HepG2 (cell line): ENCODE data around the gene SEPTIN10. TPM values are rescaled to one million over a fixed set of nuclear protein-coding genes. Genes with fewer than 3 reads are reported as not detected.

Source experiments
- ATF7 ChIP-seq, 2 experiments: fragments of 450-650 bp in 1 of 2; sonication (generic) in 1 of 2; formaldehyde crosslinking in 1 of 2; IDR thresholded peaks; 2 replicates each; pipeline versions ENCODE4 v1.4.0 to v1.6.1; 2016 to 2020; ENCODE audit warnings: antibody characterized with exemption in 1 of 2, mild to moderate bottlenecking in 1 of 2, missing genetic modification reagents in 1 of 2
- CC2D1A ChIP-seq: sonication (generic); formaldehyde crosslinking; IDR thresholded peaks from 2 replicates; pipeline ENCODE4 v1.8.1; 2023; ENCODE audit warnings: mild to moderate bottlenecking, missing genetic modification reagents
- ISX ChIP-seq: sonication (generic); formaldehyde crosslinking; conservative IDR thresholded peaks from 2 replicates; pipeline ENCODE4 v1.5.0; 2020; ENCODE audit warnings: missing genetic modification reagents
- KLF16 ChIP-seq, 2 experiments: sonication (generic) in 1 of 2; formaldehyde crosslinking in 1 of 2; IDR thresholded peaks; 2 replicates each; pipeline versions ENCODE4 v1.6.1 to v1.8.0; 2016 to 2023; ENCODE audit warnings: missing genetic modification reagents in 2 of 2, missing compliant biosample characterization in 1 of 2
- PITX1 ChIP-seq: sonication (generic); formaldehyde crosslinking; IDR thresholded peaks from 2 replicates; pipeline ENCODE4 v1.5.1; 2020; ENCODE audit warnings: mild to moderate bottlenecking, missing genetic modification reagents
- RARG ChIP-seq: sonication (generic); formaldehyde crosslinking; IDR thresholded peaks from 2 replicates; pipeline ENCODE4 v1.4.0; 2020; ENCODE audit warnings: low read depth, mild to moderate bottlenecking, missing genetic modification reagents
- RELA ChIP-seq: sonication (generic); formaldehyde crosslinking; IDR thresholded peaks from 2 replicates; pipeline ENCODE4 v1.4.0; 2020; ENCODE audit warnings: missing genetic modification reagents
- ZFAT ChIP-seq: sonication (generic); formaldehyde crosslinking; conservative IDR thresholded peaks from 2 replicates; pipeline ENCODE4 v1.8.1; 2023; ENCODE audit warnings: missing genetic modification reagents, inconsistent platforms
- ZNF17 ChIP-seq: sonication (generic); formaldehyde crosslinking; IDR thresholded peaks from 2 replicates; pipeline ENCODE4 v1.5.0; 2020; ENCODE audit warnings: mild to moderate bottlenecking, missing genetic modification reagents
- ZSCAN20 ChIP-seq: sonication (generic); formaldehyde crosslinking; IDR thresholded peaks from 2 replicates; pipeline ENCODE4 v1.4.0; 2020; ENCODE audit warnings: missing genetic modification reagents, mild to moderate bottlenecking, borderline replicate concordance
- polyA plus RNA-seq, 8 experiments: library from polyadenylated mRNA; depleted of rRNA in 3 of 8; stranded (reverse) in 7 of 8; unstranded in 1 of 8; fragments of >200 nt; fragmentation: Illumina TruSeq in 4 of 8; extraction: Trizol in 4 of 8; gene quantifications; 2 replicates each; pipeline versions ENCODE4 v1.2.1 to v1.2.3, GENCODE V29; 2011 to 2016; ENCODE audit warnings: low read depth in 4 of 8, missing spikeins in 1 of 8, mixed read lengths in 1 of 8; ENCODE audit not compliant: insufficient read depth in 1 of 8
- total RNA-seq, 5 experiments: library from RNA; depleted of rRNA; stranded (reverse); fragments of >200 nt; fragmentation: Illumina TruSeq; extraction: Trizol; gene quantifications; 2 replicates each; pipeline ENCODE4 v1.2.3, GENCODE V29; 2016; ENCODE audit warnings: low read depth in 1 of 5
- TF ChIP-seq, protein P1 (sequence below): sonication (generic); formaldehyde crosslinking; IDR thresholded peaks from 2 replicates; pipeline ENCODE4 v1.9.0; 2021; ENCODE audit warnings: missing genetic modification reagents, borderline replicate concordance
- TF ChIP-seq, protein P2 (sequence below): sonication (generic); formaldehyde crosslinking; conservative IDR thresholded peaks from 2 replicates; pipeline ENCODE4 v1.8.0; 2022; ENCODE audit warnings: missing genetic modification reagents
- TF ChIP-seq, protein P3 (sequence below): sonication (generic); formaldehyde crosslinking; IDR thresholded peaks from 2 replicates; pipeline ENCODE4 v1.5.0; 2020; ENCODE audit warnings: missing genetic modification reagents
- TF ChIP-seq, protein P4 (sequence below): sonication (generic); formaldehyde crosslinking; IDR thresholded peaks from 2 replicates; pipeline ENCODE4 v1.5.0; 2020; ENCODE audit warnings: mild to moderate bottlenecking, missing genetic modification reagents, borderline replicate concordance
- TF ChIP-seq, protein P5 (sequence below): sonication (generic); formaldehyde crosslinking; IDR thresholded peaks from 2 replicates; pipeline ENCODE4 v1.5.0; 2020; ENCODE audit warnings: mild to moderate bottlenecking, low read depth, missing genetic modification reagents, borderline replicate concordance
- TF ChIP-seq, protein P6 (sequence below): IDR thresholded peaks from 2 replicates; pipeline ENCODE4 v1.6.1; 2016

The SEPTIN10 gene
- total and polyA plus RNA-seq, 2 of the 13 experiments (the other 11 are each of a cell fraction or from before 2014, with no cell fraction given) = 45.8 to 67.5 TPM

DNA sequence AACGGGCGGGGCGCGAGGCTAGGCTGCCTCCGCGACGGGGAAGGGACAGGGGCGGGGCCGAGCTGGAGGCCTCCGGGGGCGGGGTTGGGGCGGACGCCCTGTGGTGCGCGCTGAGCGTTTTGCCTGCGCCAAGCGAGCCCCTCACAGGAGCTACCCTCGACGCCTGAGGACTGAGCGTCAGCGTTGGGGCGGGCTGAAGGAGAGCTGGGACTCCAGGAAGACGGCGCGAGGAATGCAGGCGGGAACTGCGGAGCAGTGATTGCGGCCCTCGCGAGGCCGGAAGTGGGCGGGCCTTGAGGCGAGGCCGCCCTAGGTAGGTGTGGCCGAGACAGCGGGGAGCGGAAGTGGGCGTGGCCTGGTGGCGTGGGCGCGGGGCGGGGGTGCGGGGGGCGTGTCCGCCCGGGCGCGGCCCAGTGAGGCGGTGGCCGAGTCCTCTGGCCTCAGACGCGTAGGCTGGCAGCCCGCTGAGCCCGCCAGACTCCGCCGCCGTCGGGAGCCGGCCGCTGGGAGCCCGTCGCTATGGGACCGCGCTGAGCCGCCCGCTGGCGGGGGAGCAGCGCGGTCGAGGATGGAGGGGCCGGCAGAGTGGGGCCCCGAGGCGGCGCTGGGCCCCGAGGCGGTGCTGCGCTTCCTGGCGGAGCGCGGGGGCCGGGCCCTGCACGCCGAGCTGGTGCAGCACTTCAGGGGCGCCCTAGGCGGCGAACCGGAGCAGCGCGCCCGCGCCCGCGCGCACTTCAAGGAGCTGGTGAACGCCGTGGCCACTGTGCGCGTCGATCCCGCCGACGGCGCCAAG, at the start of gene SEPTIN10, which contains the start of gene SOWAHC (continued):
- TF ChIP-seq, protein P1, sequence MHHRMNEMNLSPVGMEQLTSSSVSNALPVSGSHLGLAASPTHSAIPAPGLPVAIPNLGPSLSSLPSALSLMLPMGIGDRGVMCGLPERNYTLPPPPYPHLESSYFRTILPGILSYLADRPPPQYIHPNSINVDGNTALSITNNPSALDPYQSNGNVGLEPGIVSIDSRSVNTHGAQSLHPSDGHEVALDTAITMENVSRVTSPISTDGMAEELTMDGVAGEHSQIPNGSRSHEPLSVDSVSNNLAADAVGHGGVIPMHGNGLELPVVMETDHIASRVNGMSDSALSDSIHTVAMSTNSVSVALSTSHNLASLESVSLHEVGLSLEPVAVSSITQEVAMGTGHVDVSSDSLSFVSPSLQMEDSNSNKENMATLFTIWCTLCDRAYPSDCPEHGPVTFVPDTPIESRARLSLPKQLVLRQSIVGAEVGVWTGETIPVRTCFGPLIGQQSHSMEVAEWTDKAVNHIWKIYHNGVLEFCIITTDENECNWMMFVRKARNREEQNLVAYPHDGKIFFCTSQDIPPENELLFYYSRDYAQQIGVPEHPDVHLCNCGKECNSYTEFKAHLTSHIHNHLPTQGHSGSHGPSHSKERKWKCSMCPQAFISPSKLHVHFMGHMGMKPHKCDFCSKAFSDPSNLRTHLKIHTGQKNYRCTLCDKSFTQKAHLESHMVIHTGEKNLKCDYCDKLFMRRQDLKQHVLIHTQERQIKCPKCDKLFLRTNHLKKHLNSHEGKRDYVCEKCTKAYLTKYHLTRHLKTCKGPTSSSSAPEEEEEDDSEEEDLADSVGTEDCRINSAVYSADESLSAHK (CRISPR knock-in tag) = no peak
- TF ChIP-seq PITX1 (CRISPR knock-in tag) (peak; percentile 76), ISX (CRISPR knock-in tag) (peak; percentile 92), KLF16 (CRISPR knock-in tag; IDR thresholded peaks at IDR 0.05) (peak in 1 of 2 experiments; percentile 87; a peak in 2 of 4 replicates), ZSCAN20 (CRISPR knock-in tag) (peak; percentile 93; the same call in 1 of the 2 replicates), ZNF17 (CRISPR knock-in tag) (no peak), ZFAT (CRISPR knock-in tag) (0 out of 2 replicates have a peak, but pooled peaks have one; percentile 16), ATF7 (IDR thresholded peaks at IDR 0.05) (no peak), ATF7 (CRISPR knock-in tag; IDR thresholded peaks at IDR 0.05) (no peak; the same call in 1 of the 2 replicates), CC2D1A (CRISPR knock-in tag) (0 out of 2 replicates have a peak, but pooled peaks have one; percentile 25), RELA (CRISPR knock-in tag) (no peak; the same call in 1 of the 2 replicates), RARG (CRISPR knock-in tag) (no peak; the same call in 1 of the 2 replicates)
- TF ChIP-seq, protein P2, sequence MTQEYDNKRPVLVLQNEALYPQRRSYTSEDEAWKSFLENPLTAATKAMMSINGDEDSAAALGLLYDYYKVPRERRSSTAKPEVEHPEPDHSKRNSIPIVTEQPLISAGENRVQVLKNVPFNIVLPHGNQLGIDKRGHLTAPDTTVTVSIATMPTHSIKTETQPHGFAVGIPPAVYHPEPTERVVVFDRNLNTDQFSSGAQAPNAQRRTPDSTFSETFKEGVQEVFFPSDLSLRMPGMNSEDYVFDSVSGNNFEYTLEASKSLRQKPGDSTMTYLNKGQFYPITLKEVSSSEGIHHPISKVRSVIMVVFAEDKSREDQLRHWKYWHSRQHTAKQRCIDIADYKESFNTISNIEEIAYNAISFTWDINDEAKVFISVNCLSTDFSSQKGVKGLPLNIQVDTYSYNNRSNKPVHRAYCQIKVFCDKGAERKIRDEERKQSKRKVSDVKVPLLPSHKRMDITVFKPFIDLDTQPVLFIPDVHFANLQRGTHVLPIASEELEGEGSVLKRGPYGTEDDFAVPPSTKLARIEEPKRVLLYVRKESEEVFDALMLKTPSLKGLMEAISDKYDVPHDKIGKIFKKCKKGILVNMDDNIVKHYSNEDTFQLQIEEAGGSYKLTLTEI (CRISPR knock-in tag) = no peak
- TF ChIP-seq, protein P3, sequence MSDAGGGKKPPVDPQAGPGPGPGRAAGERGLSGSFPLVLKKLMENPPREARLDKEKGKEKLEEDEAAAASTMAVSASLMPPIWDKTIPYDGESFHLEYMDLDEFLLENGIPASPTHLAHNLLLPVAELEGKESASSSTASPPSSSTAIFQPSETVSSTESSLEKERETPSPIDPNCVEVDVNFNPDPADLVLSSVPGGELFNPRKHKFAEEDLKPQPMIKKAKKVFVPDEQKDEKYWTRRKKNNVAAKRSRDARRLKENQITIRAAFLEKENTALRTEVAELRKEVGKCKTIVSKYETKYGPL (CRISPR knock-in tag) = 0 out of 2 replicates have a peak, but pooled peaks have one; percentile 62
- TF ChIP-seq, protein P4, sequence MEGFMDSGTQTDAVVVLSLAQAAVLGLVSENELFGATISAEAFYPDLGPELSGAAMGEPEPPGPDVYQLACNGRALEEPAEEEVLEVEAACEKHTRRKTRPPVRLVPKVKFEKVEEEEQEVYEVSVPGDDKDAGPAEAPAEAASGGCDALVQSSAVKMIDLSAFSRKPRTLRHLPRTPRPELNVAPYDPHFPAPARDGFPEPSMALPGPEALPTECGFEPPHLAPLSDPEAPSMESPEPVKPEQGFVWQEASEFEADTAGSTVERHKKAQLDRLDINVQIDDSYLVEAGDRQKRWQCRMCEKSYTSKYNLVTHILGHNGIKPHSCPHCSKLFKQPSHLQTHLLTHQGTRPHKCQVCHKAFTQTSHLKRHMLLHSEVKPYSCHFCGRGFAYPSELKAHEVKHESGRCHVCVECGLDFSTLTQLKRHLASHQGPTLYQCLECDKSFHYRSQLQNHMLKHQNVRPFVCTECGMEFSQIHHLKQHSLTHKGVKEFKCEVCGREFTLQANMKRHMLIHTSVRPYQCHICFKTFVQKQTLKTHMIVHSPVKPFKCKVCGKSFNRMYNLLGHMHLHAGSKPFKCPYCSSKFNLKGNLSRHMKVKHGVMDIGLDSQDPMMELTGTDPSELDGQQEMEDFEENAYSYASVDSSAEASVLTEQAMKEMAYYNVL (CRISPR knock-in tag) = peak; percentile 61; the same call in 1 of the 2 replicates
- TF ChIP-seq, protein P5, sequence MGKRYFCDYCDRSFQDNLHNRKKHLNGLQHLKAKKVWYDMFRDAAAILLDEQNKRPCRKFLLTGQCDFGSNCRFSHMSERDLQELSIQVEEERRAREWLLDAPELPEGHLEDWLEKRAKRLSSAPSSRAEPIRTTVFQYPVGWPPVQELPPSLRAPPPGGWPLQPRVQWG = peak; percentile 40; the same call in 1 of the 2 replicates
- TF ChIP-seq, protein P6, sequence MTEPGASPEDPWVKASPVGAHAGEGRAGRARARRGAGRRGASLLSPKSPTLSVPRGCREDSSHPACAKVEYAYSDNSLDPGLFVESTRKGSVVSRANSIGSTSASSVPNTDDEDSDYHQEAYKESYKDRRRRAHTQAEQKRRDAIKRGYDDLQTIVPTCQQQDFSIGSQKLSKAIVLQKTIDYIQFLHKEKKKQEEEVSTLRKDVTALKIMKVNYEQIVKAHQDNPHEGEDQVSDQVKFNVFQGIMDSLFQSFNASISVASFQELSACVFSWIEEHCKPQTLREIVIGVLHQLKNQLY = peak; percentile 64; the same call in 1 of the 2 replicates
